ENCODE data around the gene CIBAR2.

DNA sequence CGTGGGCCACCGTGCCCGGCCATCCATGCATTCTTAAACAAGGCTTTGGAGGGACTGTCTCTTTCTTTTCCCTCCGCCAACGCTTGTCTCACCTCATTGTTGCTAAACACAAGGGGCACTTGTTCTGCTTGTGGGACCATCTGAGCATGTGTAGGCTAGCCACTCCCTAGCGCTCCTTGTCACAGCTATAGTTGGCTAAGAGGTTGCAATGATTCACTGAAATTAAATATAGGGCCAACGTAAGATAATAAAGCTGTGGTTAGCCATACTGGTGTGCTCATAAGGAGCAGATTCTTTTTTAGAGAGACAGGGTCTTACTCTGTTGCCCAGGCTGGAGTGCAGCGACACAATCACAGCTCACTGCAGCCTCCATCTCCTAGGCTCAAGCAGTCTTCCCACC is 43.5 kb downstream of the CIBAR2 start:
- TF ChIP-seq, protein P1, sequence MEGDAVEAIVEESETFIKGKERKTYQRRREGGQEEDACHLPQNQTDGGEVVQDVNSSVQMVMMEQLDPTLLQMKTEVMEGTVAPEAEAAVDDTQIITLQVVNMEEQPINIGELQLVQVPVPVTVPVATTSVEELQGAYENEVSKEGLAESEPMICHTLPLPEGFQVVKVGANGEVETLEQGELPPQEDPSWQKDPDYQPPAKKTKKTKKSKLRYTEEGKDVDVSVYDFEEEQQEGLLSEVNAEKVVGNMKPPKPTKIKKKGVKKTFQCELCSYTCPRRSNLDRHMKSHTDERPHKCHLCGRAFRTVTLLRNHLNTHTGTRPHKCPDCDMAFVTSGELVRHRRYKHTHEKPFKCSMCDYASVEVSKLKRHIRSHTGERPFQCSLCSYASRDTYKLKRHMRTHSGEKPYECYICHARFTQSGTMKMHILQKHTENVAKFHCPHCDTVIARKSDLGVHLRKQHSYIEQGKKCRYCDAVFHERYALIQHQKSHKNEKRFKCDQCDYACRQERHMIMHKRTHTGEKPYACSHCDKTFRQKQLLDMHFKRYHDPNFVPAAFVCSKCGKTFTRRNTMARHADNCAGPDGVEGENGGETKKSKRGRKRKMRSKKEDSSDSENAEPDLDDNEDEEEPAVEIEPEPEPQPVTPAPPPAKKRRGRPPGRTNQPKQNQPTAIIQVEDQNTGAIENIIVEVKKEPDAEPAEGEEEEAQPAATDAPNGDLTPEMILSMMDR (IDR thresholded peaks at IDR 0.05; ENCODE audit: low read depth, low read length), result no peak
- TF ChIP-seq POLR2A (IDR thresholded peaks at IDR 0.05; ENCODE audit: extremely low read depth, insufficient read length), result no peak
- TF ChIP-seq, protein P2, sequence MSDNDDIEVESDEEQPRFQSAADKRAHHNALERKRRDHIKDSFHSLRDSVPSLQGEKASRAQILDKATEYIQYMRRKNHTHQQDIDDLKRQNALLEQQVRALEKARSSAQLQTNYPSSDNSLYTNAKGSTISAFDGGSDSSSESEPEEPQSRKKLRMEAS (IDR thresholded peaks at IDR 0.05; ENCODE audit: low read depth, low read length), result no peak

All from NB4 (cell line).